ENCODE results near the gene THBS4.
A peak's percentile ranks its signal among the peaks of the same experiment; 100 is the strongest.
"Not testable (repeated sequence)": the region's sequence is repeated elsewhere in the genome, so short reads cannot be mapped to it uniquely, and the experiment has no call there.

THBS4 gene

DNA sequence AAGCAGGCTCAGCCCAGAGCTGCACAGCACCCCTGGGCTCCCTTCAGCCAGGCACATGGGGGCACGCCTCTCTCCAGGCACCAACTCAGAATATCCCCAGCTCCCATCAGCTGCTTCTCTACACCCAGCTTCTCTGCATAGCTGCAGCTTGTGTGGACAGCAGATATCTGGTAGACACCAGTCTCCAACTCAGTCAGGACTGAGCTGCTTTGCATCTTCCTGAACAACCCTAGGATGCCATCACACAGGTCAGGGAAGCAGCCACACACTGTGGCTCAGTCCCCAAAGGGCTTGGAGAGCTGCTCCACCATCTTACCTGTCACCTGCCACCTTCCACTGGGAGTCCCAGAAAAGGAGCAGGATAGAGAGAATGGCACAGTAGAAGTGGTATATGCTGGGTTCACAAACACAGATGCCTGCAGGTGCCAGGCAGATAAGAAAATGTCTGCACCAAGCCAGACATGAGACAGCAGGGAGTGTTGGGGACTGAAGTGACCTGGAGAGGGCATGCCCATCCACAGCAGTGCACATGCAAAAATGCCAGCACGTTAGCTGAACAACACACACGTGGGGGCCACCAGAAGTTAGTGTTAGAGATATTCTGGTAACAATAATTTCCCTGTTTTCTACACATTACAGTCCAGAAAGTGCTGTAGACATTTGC lies 42.0 kb downstream of the THBS4 start:
- DNase-seq: no peak

DNA sequence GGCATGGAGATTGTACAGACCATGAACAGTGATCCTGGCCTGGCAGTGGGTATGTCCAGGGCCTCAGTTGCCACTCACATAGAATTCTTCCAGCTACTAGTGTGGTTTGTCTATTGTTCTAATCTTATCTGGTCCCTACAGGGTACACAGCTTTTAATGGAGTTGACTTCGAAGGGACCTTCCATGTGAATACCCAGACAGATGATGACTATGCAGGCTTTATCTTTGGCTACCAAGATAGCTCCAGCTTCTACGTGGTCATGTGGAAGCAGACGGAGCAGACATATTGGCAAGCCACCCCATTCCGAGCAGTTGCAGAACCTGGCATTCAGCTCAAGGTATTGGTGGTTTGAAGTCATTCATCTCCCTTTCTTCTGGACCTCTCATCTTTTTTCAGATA lies 43.8 kb downstream of the THBS4 start:
- DNase-seq: no peak

DNA sequence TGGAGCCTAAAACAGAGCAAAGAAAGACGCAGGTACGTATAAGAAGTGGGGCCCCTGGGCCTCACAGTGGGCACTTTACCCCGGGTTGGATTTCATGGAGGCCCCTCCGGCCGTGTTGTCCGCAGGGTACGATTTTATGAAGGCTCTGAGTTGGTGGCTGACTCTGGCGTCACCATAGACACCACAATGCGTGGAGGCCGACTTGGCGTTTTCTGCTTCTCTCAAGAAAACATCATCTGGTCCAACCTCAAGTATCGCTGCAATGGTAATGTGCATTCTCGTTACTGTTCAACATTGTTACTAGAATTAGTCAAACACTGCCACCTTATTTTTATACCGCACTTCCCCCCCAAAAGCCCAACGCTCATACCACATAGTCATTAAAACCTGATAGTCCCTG lies 47.1 kb downstream of the THBS4 start:
- no peak for DNase-seq

DNA sequence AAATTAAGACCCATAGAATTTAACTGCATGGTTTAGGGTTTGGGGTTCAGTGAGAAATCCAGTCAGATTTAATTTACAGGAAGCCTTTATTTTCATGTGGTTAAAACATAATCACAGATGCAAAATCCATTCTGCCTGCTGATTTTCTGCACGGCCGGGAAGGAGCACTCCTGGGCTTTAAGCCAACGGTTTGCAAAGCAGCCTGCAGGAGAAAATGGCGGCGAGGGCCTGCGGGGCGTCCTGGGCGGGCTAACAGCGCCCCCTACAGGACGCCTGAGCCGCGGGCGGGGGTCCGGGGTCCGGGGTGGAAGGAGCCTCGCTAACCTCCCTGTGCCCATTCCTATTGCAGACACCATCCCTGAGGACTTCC lies 47.6 kb downstream of the THBS4 start:
- DNase-seq: peak; percentile 21

DNA sequence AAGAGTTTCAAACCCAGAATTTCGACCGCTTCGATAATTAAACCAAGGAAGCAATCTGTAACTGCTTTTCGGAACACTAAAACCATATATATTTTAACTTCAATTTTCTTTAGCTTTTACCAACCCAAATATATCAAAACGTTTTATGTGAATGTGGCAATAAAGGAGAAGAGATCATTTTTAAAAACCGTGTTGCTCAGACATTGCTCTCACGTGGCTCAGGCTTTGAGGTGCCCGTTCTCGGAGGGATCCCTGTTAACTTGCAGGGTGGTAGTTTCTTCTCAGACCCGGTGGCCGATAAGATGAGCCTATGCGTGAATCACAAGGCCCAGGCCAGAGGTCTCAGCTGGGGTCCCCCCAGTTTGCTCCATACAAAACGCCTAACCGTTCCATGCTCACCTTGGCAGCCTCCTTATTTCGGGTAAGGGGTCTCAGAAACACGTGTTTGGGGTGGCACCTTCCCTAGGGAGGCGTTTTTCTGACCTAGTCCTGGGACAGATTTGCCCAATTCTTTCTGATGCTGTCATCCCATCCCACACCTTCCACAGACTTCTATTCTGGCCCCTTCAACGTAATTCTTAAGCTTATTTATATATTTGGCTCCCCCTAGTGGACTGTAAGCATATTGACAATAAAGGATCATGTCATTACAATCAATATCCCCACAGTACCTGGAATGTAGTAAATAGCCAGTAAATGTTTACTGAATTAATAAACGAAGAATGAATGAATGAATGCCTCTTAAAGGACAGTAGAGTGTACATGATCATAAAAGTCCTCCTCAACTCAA lies 48.1 kb downstream of the THBS4 start:
- no peak for DNase-seq

DNA sequence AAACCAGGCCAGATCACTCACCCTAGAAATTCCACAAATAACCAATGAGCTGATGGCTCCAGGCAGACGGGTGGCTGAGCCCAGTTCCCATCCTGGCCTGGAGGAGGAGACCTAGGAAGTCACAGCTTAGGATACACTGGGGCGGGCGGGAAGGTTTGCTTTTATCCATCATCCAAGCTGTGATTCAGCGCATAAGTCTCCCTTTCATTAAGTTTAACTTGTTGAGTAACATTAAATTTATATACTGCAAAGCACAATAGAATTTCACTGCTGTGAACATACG lies 55.7 kb downstream of the THBS4 start:
- no peak for DNase-seq

DNA sequence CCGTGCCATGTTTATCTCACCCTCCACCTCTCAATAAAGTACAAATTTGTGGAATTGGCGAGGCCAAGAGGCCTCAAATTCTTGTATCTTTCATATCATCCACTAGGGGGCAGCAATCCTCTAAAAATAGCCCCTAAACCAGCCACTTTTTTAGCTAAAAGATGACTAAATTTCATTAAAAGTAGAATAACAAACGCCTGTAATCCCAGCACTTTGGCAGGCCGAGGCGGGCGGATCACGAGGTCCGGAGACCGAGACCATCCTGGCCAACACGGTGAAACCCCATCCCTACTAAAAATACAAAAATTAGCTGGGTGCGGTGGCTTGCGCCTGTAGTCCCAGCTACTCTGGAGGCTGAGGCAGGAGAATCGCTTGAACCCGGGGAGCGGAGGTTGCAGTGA lies 56.6 kb downstream of the THBS4 start:
- DNase-seq: not testable (repeated sequence)

DNA sequence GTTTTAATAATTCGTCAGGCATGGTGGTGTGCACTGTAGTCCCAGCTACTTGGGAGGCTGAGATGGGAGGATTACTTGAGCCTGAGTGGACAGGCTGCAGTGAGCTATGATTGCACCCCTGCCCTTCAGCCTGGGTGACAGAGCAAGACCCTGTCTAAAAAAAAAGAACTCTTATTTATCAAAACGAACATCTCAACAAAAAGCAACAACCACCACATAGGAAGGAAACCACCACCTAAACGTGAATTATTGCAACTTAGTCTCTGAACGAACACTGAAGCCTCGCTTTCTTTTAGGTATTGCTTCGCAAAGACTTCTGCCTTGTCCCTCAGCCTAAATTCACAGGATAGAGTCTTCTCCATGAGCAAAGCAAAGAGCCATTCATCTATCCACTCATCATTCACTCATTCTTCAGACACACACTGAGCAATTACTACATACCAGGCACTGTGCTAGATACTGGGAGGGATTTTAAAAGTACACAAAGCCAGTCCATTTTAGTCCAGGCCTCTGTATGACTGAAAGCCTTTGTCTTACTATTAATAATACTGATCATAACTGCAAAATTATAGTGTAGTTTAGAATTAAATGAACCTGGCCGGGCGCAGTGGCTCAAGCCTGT lies 57.4 kb downstream of the THBS4 start:
- no peak for DNase-seq

DNA sequence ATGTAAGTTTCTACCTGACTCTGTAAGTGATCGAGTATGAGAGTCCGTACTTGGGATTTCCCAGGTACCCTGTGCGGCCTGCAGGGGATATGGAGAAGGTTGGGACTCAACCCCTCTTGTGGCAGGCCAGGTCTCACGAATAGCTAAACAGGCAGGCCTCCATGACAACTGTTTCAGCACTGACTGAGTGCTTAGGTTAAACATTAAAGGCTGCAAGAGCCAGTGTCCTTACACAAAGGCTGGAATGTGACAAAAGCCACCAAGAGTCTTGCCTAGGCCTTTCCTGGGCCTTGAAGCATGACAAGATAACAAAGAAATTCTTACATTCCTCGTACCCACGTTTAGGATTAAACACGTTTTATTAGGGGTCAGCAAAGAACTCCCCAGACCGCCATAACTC lies 58.6 kb downstream of the THBS4 start:
- DNase-seq: no peak

DNA sequence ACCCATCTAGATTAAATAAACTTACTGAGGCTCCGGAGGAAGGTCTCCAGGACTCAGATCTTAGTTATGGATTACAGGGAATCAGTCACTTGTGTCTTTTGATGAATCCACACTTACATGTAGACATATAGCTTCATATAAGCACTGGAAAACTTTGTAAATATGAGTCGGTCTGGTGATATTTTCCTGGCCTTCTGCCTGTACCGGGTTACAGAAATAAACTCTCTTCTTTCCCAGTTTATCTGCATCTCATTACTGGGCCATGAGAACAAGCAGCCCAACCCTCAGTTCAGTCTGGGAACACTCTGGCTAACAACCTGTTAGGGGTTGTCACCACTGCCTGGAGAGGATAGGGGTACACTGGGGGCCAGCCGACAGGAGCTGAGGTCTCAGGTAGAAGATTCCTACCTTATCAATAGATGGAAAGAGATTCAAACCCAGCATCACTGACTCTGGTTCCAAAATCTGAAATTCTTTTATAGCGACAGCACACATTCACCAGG lies 59.1 kb downstream of the THBS4 start:
- DNase-seq: no peak

DNA sequence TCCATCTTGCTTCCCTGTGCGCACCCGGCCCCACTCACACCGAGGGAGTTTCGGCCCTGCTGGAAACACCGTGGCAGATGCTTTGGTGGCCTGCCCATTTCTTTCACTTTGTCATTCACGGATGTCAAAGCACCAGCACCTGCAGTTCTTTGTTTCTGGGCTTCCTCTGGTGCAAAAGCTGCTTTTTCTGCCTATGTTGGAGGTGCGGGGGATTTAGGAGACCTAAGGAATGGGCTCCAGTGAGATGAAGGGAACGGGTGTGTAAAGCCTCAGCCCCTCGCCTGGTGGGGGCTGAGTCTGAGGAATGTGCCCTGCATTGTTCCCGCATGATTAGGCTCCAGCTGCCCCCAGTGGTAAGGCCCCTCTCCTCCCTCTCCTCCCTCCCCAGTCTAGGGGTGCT lies 62.3 kb downstream of the THBS4 start:
- no peak for DNase-seq

DNA sequence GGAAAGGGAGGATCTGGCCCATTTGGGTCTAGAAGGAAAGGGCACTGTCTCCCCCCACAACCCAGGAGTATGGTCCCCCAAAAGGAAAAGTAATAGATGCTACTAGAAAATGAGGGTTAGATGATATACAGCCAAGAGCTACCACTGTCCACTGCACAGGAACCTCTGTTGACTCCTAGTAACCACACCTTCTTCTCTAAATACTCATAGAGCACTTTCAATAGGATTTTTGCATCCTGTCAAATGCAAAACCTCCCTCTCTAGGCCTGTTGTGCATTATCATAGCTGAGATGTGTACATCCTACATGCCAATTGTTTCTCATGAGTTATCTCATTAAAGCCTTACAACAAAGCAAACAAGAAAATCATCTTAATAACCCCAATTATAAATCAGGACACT lies 66.8 kb downstream of the THBS4 start:
- DNase-seq: no peak

DNA sequence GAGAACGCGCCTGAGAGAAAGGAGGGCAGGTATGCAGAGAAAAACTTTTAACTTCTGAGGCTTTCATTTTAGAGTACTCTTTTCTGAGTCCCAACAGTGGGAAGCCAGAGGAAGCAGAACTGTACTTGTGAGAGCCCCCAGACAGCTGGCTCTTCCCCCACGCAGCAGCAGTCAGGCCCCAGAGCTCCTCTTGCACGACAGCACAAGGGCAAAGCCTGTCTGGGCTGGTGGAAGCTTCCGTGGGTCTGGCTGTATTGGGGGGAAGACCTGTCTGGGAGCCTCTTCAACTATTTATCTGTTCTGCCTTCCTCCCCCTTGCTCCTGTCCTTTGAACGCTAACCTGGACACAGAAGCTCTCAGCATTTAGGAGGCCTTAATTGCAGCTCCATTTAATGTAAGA lies 68.2 kb downstream of the THBS4 start:
- DNase-seq: no peak

DNA sequence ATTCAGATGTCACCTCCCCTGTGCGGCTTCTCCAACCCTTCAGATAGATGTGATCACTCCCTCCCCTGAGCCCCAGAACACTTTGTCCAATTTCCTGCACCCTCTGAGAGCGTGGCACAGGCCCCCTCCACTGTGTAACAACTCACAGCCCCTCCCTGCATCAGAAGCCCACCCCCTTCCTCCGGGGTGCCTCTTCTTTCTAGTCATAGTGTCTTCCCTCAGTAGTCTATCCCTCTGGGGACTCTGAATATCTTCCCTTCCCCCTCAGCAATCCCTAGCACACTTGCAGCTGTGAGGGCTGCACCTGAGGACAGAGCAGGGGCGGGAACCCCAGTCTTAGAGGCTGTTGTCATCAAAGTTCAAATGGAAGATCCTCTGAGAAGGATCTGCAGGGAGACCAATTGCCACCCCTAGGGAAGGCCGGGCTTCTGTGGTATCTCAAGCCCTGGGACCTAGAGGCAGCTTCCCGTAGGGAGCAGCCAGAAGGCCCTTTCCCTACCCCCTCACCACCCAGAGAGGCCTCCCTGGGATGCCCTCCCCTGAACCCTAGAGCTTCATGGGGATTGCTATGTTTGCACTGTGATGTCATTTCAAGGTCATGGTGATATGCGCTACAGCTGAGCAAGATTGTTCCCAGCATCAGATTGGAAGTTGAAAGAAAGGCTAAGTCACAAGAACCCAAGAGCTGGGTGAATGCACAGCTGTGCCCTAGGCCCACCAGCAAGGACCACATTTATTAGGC lies 70.7 kb downstream of the THBS4 start:
- no peak for DNase-seq

DNA sequence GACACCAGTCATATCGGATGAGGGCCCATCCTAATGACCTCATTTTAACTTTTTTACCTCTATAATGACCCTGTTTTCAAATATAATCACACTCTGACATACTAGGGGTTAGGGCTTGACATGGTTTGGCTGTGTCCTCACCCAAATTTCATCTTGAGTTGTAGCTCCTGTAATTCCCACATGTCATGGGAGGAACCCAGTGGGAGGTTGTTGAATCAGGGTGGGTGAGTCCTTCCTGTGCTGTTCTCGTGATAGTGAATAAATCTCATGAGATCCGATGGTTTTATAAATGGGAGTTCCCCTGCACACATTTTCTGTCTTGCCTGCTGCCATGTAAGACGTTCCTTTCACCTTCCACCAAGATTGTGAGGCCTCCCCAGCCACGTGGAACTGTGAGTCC lies 71.8 kb downstream of the THBS4 start:
- no peak for DNase-seq

DNA sequence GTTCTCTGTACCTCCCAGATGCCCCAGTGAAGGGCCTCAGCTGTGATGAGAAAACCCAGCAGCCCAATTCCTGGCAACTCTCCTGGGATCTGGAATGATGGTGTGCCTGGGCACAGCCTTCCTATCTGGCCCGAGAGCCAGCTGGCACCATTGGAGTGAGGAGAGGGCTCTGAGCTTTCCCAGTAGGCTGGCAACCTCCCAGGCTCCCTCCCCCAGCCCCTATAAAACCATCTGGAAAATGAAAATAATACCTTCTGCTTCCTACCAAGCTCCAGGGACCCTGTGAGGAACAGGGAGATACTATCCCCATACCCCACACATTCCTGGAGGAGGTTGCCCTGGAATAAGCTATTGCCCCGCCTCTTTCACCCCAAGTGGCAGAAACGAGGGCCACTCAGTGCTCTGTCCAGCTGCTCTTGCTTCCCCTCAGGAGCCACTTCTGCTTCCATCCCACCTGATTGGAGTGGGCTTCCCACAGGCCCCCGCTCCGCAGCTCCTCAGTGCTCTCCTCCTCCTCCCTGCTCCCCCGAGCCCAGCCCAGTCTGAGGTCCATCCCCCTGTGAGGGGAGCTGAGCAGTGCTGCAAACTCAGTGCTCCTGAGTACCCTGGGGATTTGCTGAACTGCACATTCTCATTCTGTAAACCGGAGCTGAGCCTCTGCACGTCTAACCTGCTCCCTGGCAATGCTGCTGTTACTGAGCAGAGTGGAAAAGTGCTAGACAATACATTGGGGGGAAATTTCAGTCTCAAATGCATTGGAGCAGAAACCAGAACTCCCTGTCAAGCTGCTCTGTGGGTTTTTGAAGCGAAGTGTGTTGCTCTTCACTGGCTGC lies 74.7 kb downstream of the THBS4 start:
- no peak for DNase-seq

DNA sequence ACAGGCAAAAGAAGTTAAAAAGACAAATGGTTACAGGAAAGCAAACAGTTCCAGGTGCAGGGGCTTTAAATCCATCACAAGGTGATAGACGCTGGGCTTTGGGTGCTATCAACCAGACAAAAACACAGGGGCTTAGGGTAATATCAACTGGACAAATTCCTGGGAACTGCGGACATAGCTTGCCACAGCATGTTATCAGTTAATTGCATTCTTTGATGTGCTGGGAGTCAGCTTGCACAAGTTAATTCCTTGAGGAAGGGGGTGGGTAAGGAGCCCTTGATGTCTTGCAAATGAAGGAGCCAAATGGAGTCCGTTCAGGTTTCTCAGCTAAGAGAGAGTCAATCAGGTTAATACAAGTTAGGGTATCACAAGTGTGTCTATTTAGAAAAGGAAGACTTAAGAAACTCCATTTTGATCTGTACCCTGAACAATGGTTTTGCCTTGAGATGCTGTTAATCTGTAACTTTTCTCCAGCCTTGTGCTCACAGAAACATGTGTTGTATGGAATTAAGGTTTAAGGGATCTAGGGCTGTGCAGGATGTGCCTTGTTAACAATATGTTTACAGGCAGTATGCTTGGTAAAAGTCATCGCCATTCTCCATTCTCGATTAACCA lies 76.3 kb downstream of the THBS4 start:
- not testable (repeated sequence) for DNase-seq

DNA sequence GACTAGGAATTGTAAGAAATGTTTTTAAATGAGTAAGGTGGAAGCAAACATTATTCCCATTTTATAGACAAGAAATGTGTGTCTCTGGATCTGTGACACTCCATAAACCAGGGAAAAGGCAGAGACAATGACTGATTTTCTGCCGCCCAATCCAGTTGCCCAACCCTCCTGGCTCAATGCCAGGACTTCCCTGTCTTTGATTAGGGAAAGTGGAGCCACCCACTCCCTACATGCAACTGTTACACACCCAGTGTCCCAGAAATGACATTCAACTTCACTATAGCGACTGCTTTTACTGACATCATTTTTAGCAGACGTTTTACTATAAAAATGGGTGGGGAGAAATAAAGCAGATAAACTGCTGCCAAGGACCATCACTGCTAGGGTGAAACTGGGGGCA lies 79.7 kb downstream of the THBS4 start:
- no peak for DNase-seq

DNA sequence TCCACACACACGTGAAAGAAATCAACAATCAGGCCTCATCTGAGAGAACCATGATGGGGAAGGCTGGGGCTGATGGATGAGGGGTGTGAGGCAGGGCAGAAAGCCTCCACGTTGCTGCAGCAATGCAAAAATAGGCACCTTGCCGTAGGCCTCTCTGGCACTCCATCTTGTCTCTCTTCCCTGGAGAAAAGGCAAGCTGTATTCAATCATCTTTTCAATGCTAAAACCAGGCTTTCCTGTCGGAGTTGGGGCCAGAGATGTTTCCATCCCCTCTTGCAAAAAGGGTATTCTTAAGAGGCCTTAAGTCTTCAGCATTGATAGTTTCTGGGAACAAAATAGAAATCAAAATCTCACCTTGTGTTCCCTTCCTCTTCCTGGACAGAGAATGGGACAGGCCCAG lies 80.9 kb downstream of the THBS4 start:
- no peak for DNase-seq

DNA sequence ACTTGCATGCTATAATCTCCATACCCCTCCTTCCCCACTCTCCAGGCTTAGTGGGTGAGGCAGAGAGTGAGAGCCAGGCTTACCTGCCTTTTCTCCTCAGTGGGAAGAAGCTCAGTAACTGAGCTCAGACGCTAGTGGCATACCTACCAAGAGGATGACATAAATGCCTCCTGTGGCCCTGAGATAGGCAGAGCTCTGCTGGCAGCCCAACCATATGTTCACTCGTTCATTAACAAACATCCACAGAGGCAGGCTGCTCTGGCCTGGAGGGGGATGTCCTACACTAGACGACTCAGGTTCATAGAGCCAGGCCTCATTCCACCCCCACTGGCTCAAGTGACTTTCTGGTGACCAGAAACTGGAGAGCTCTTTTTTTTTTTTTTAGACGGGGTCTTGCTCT lies 81.3 kb downstream of the THBS4 start:
- DNase-seq: no peak

DNA sequence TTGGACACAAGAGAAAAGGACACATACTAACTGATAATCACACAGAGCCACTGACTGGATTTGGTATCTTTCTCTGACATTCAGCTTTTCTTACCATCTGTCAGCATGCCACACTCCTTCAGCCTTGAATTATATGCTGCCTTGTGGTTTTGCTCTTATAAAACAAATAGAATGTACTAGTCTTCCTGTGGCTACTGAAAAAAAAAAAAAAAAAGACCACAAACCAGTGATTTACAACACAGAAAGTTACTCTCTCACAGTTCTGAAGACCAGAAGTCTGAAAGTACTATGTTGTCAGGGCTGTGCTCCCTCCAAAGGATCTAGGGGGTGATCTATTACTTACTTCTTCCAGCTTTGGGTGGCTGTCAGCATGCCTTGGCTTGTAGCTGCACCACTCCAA lies 82.3 kb downstream of the THBS4 start:
- no peak for DNase-seq

DNA sequence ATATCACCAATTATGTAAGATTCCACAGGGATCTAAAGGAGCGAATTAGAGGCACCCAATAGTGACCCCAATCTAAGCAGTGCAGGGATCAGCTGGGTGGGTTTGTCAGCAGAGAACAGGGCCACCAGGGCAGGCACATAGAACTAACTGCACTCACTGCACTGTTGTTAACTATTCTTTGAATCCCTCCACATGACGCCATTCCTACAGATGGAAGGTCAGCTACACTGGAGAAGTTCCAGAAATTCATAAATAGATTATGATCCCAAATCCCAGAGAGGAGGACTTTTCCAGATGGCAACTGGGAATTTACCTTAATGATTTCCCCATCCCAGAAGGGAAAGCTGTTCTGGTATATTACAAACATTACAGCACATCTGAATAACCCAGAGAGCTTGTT lies 84.2 kb downstream of the THBS4 start:
- no peak for DNase-seq

Measured in activated naive CD4-positive, alpha-beta T cell treated with anti-CD3 and anti-CD28 coated beads, Interleukin-2, amount 50 U/mL, for 16 hours (primary cell).